PC-3 (cell line): ENCODE data around the gene SSMEM1. TPM values are rescaled to one million over a fixed set of nuclear protein-coding genes. Genes with fewer than 3 reads are reported as not detected.

Source experiments
- ATAC-seq: fragments of 200-7000 bp; cut with Tn5 transposase; 2 replicates; pipeline ENCODE4 v1.9.1; 2020; ENCODE audit warnings: mild to moderate bottlenecking, moderate library complexity
- BruUV-seq: library from RNA; stranded (reverse); fragments of 400-500 nt; replicated peaks from 2 replicates; lab custom pipeline; 2021; lab: Mats Ljungman, UMichigan
- CTCF ChIA-PET: fragments of 300-600 bp; sonication (Branson Sonifier 250); formaldehyde crosslinking; loops from one replicate; lab custom pipeline; 2022; ENCODE audit warnings: antibody characterized with exemption; lab: Charles Lee
- POLR2A ChIA-PET: fragments of 300-600 bp; sonication (Branson Sonifier 250); formaldehyde crosslinking; loops from one replicate; lab custom pipeline; 2022; ENCODE audit warnings: antibody characterized with exemption; ENCODE audit not compliant: unreplicated experiment; lab: Charles Lee
- DNase-seq: peaks from one replicate; pipeline ENCODE4 v3.0.0-alpha.2; 2015
- H2AFZ ChIP-seq: fragments of 300-600 bp; sonication (generic); 2 replicates; pipeline ENCODE4 v1.6.0; 2016; ENCODE audit warnings: antibody characterized with exemption, low read length
- H3F3A ChIP-seq: fragments of 300-600 bp; sonication (generic); one replicate; pipeline ENCODE4 v1.6.0; 2017; ENCODE audit warnings: antibody characterized with exemption, low read length, control low read depth, mild to moderate bottlenecking; ENCODE audit not compliant: unreplicated experiment
- H3K27ac ChIP-seq: fragments of 300-600 bp; sonication (generic); 2 replicates; pipeline ENCODE4 v1.5.1; 2016; ENCODE audit warnings: mild to moderate bottlenecking, low read length
- H3K27me3 ChIP-seq: fragments of 300-600 bp; sonication (generic); 2 replicates; pipeline ENCODE4 v1.6.1; 2016; ENCODE audit warnings: low read length, mixed read lengths
- H3K36me3 ChIP-seq: fragments of 300-600 bp; sonication (generic); 2 replicates; pipeline ENCODE4 v1.6.1; 2016; ENCODE audit warnings: low read depth, mixed run types, low read length, mixed read lengths
- H3K4me1 ChIP-seq: fragments of 300-600 bp; sonication (generic); 2 replicates; pipeline ENCODE4 v1.5.1; 2016; ENCODE audit warnings: low read length; ENCODE audit not compliant: insufficient read depth
- H3K4me2 ChIP-seq: fragments of 300-600 bp; sonication (generic); 2 replicates; pipeline ENCODE4 v1.6.0; 2016; ENCODE audit warnings: low read length
- H3K4me3 ChIP-seq: fragments of 300-600 bp; sonication (generic); 2 replicates; pipeline ENCODE4 v1.5.1; 2016; ENCODE audit warnings: mild to moderate bottlenecking, low read length, mixed read lengths
- H3K79me2 ChIP-seq: fragments of 300-600 bp; sonication (generic); 2 replicates; pipeline ENCODE4 v1.6.1; 2017; ENCODE audit warnings: low read length, mixed read lengths
- H3K9ac ChIP-seq: fragments of 300-600 bp; sonication (generic); 2 replicates; pipeline ENCODE4 v1.6.0; 2016; ENCODE audit warnings: mild to moderate bottlenecking, low read length
- H3K9me2 ChIP-seq: fragments of 300-600 bp; sonication (generic); replicated peaks from 2 replicates; pipeline ENCODE4 v1.6.1; 2016; ENCODE audit warnings: mixed run types, low read length, mixed read lengths
- H3K9me3 ChIP-seq: fragments of 300-600 bp; sonication (generic); 2 replicates; pipeline ENCODE4 v1.6.1; 2016; ENCODE audit warnings: low read length, mixed read lengths
- H4K20me1 ChIP-seq: fragments of 300-600 bp; sonication (generic); 2 replicates; pipeline ENCODE4 v1.6.1; 2016; ENCODE audit warnings: low read length, mixed read lengths
- CTCF ChIP-seq: fragments of 300-600 bp; sonication (generic); conservative IDR thresholded peaks from 2 replicates; pipeline ENCODE4 v1.5.1; 2017; ENCODE audit warnings: antibody characterized with exemption, low read depth, mild to moderate bottlenecking, low read length
- EZH2 ChIP-seq: fragments of 300-600 bp; sonication (generic); IDR thresholded peaks from one replicate; pipeline ENCODE4 v1.6.1; 2017; ENCODE audit warnings: antibody characterized with exemption, mild to moderate bottlenecking, low read length; ENCODE audit not compliant: unreplicated experiment
- EZH2phosphoT487 ChIP-seq: fragments of 300-600 bp; sonication (generic); IDR thresholded peaks from 2 replicates; pipeline ENCODE4 v1.6.1; 2018; ENCODE audit warnings: mild to moderate bottlenecking, antibody characterized with exemption, low read length, borderline replicate concordance
- intact Hi-C: fragments of 100-400 bp; cut with micrococcal nuclease; formaldehyde crosslinking; loops from 2 replicates; pipeline ENCODE4 v1.9.0; 2023
- total RNA-seq: library from RNA; depleted of rRNA; stranded (reverse); fragments of >200 nt; gene quantifications from 2 replicates; pipeline ENCODE4 v1.2.3, GENCODE V29; 2014

SSMEM1 gene
- total RNA-seq, 1 experiment from 2014 or later, result not detected

- Histone ChIP-seq H3F3A (no peaks in the 10 kb centered on the region), H3K4me3 (no peak overlapping the region), H3K4me1 (no peaks in the 10 kb centered on the region), H2AFZ (no peak overlapping the region), H3K9me2 (no peaks in the 10 kb centered on the region), H3K27ac (no peak overlapping the region), H3K36me3 (peaks cover 44% of the 10 kb centered on the region), H3K27me3 (no peaks in the 10 kb centered on the region), H3K9ac (no peak overlapping the region), H3K79me2 (no peaks in the 10 kb centered on the region), H3K4me2 (no peak overlapping the region), H3K9me3 (no peaks in the 10 kb centered on the region), H4K20me1 (no peaks in the 10 kb centered on the region)
- ChIA-PET POLR2A (no interaction called here), CTCF (no interaction called here)
- no TSS peak for BruUV-seq
- intact Hi-C loops, result no loop called here
- no peak for DNase-seq
- TF ChIP-seq CTCF (no peak), EZH2 (no peak), EZH2phosphoT487 (no peak)
- ATAC-seq, result no peak
Observed at GRCh38 chr7:130196476-130196875, 11.2 kb upstream of the SSMEM1 start.

- Histone ChIP-seq H3K27me3 (no peaks in the 10 kb centered on the region), H3K79me2 (0 out of 2 replicates have a peak, but pooled peaks cover 4% of the 10 kb centered on the region), H3K36me3 (peaks cover 48% of the 10 kb centered on the region), H3K9ac (no peak overlapping the region), H3K4me2 (no peak overlapping the region), H3K9me3 (no peaks in the 10 kb centered on the region), H2AFZ (no peak overlapping the region), H4K20me1 (no peaks in the 10 kb centered on the region), H3F3A (no peaks in the 10 kb centered on the region), H3K4me1 (no peaks in the 10 kb centered on the region), H3K9me2 (no peaks in the 10 kb centered on the region), H3K4me3 (no peak overlapping the region), H3K27ac (no peak overlapping the region)
- BruUV-seq, result no TSS peak
- intact Hi-C loops, result no loop called here
- TF ChIP-seq CTCF, result no peak
- TF ChIP-seq EZH2phosphoT487, result no peak
- no peak for TF ChIP-seq EZH2
- DNase-seq, result no peak
- CTCF ChIA-PET, result no interaction called here
- POLR2A ChIA-PET, result no interaction called here
- ATAC-seq, result no peak
Observed at GRCh38 chr7:130197094-130197493, 10.6 kb upstream of the SSMEM1 start.

GRCh38 chr7:130201796-130202195, 5.9 kb upstream of the SSMEM1 start:
- CTCF ChIA-PET, result no interaction called here
- intact Hi-C loops, result no loop called here
- Histone ChIP-seq H3K79me2 (peaks cover 27% of the 10 kb centered on the region), H2AFZ (no peak overlapping the region), H3K27me3 (no peaks in the 10 kb centered on the region), H3F3A (no peaks in the 10 kb centered on the region), H3K9ac (no peak overlapping the region), H3K4me2 (no peak overlapping the region), H3K27ac (no peak overlapping the region), H3K4me1 (peaks cover 10% of the 10 kb centered on the region), H4K20me1 (no peaks in the 10 kb centered on the region), H3K4me3 (no peak overlapping the region), H3K9me2 (no peaks in the 10 kb centered on the region), H3K36me3 (peaks cover 36% of the 10 kb centered on the region), H3K9me3 (no peaks in the 10 kb centered on the region)
- POLR2A ChIA-PET, result interaction anchor here (0.7 kb wide), 2 partner anchors 312 to 367 kb away, joined by 3 to 4 read pairs; no protein-coding TSS in a partner anchor
- no peak for TF ChIP-seq EZH2
- TF ChIP-seq CTCF, result no peak
- TF ChIP-seq EZH2phosphoT487, result no peak
- ATAC-seq (no peak), DNase-seq (no peak)
- no TSS peak for BruUV-seq
